H9 (cell line): Measurements from ENCODE around the gene PDE4A. TPM values are rescaled to one million over a fixed set of nuclear protein-coding genes. Genes with fewer than 3 reads are reported as not detected.

Source experiments
- DNase-seq: peaks from one replicate; pipeline ENCODE4 v3.0.0-alpha.2; 2017
- H2AFZ ChIP-seq: one replicate; pipeline ENCODE4 v1.6.1; 2013; ENCODE audit warnings: mild to moderate bottlenecking, low read length, control low read depth, moderate library complexity
- H2AK5ac ChIP-seq: 2 replicates; pipeline ENCODE4 v1.6.1; 2013; ENCODE audit warnings: low read length, control low read depth, mixed read lengths; ENCODE audit not compliant: insufficient read length
- H2BK120ac ChIP-seq: one replicate; pipeline ENCODE4 v1.6.1; 2013; ENCODE audit warnings: low read depth, mild to moderate bottlenecking, low read length, control low read depth, inconsistent platforms; ENCODE audit not compliant: poor library complexity, severe bottlenecking
- H2BK12ac ChIP-seq: 2 replicates; pipeline ENCODE4 v1.6.1; 2013; ENCODE audit warnings: low read length, control low read depth, mixed read lengths, low read depth; ENCODE audit not compliant: insufficient read length
- H2BK15ac ChIP-seq: 2 replicates; pipeline ENCODE4 v1.6.1; 2013; ENCODE audit warnings: low read depth, low read length, control low read depth
- H2BK20ac ChIP-seq: one replicate; pipeline ENCODE4 v1.6.1; 2013; ENCODE audit warnings: low read depth, mild to moderate bottlenecking, low read length, control low read depth, inconsistent platforms; ENCODE audit not compliant: poor library complexity, severe bottlenecking
- H2BK5ac ChIP-seq: 2 replicates; pipeline ENCODE4 v1.6.1; 2013; ENCODE audit warnings: low read length, control low read depth, mixed read lengths; ENCODE audit not compliant: insufficient read length
- H3K14ac ChIP-seq: 2 replicates; pipeline ENCODE4 v1.6.1; 2013; ENCODE audit warnings: low read length, control low read depth; ENCODE audit not compliant: insufficient read depth
- H3K18ac ChIP-seq: 2 replicates; pipeline ENCODE4 v1.6.1; 2013; ENCODE audit warnings: low read depth, mild to moderate bottlenecking, mixed read lengths, low read length, control low read depth; ENCODE audit not compliant: insufficient read length
- H3K23ac ChIP-seq: 2 replicates; pipeline ENCODE4 v1.6.1; 2013; ENCODE audit warnings: low read length, control low read depth, mixed read lengths, low read depth; ENCODE audit not compliant: insufficient read length
- H3K23me2 ChIP-seq: 2 replicates; pipeline ENCODE4 v1.6.1; 2013; ENCODE audit warnings: low read depth, mild to moderate bottlenecking, mixed read lengths, low read length, control low read depth; ENCODE audit not compliant: insufficient read length, poor library complexity, severe bottlenecking
- H3K27ac ChIP-seq: 2 replicates; pipeline ENCODE4 v1.5.1; 2013; ENCODE audit warnings: low read length, control low read depth, mixed read lengths, low read depth; ENCODE audit not compliant: insufficient read length
- H3K27me3 ChIP-seq: 2 replicates; pipeline ENCODE4 v1.6.1; 2013; ENCODE audit warnings: low read length, control low read depth, inconsistent platforms; ENCODE audit not compliant: insufficient read depth
- H3K4ac ChIP-seq: 2 replicates; pipeline ENCODE4 v1.6.1; 2013; ENCODE audit warnings: low read depth, mild to moderate bottlenecking, control low read depth, inconsistent platforms, low read length, moderate library complexity
- H3K4me1 ChIP-seq: 2 replicates; pipeline ENCODE4 v1.6.1; 2013; ENCODE audit warnings: low read length, control low read depth, inconsistent platforms; ENCODE audit not compliant: insufficient read depth
- H3K4me2 ChIP-seq: 2 replicates; pipeline ENCODE4 v1.6.1; 2013; ENCODE audit warnings: low read length, control low read depth, mixed read lengths; ENCODE audit not compliant: insufficient read length, insufficient read depth
- H3K56ac ChIP-seq: 2 replicates; pipeline ENCODE4 v1.6.1; 2013; ENCODE audit warnings: low read depth, mild to moderate bottlenecking, mixed read lengths, low read length, control low read depth; ENCODE audit not compliant: insufficient read length
- H3K79me1 ChIP-seq: 2 replicates; pipeline ENCODE4 v1.6.1; 2013; ENCODE audit warnings: low read depth, mild to moderate bottlenecking, moderate library complexity, low read length, control low read depth, inconsistent platforms; ENCODE audit not compliant: insufficient read depth, poor library complexity, severe bottlenecking
- H3K79me2 ChIP-seq: 2 replicates; pipeline ENCODE4 v1.6.1; 2013; ENCODE audit warnings: low read length, control low read depth, inconsistent platforms; ENCODE audit not compliant: insufficient read depth
- H3K9ac ChIP-seq: 2 replicates; pipeline ENCODE4 v1.6.1; 2013; ENCODE audit warnings: low read length, control low read depth, mixed read lengths; ENCODE audit not compliant: insufficient read length; ENCODE audit errors: extremely low read depth
- H3K9me3 ChIP-seq: one replicate; pipeline ENCODE4 v1.6.1; 2013; ENCODE audit warnings: low read depth, low read length, inconsistent platforms; ENCODE audit not compliant: control insufficient read depth
- H3T11ph ChIP-seq: one replicate; pipeline ENCODE4 v1.6.1; 2013; ENCODE audit warnings: mild to moderate bottlenecking, low read length, control low read depth, inconsistent platforms
- H4K20me1 ChIP-seq: one replicate; pipeline ENCODE4 v1.6.1; 2013; ENCODE audit not compliant: control insufficient read depth, insufficient read length, insufficient read depth
- H4K5ac ChIP-seq: 2 replicates; pipeline ENCODE4 v1.6.1; 2013; ENCODE audit warnings: low read depth, mild to moderate bottlenecking, mixed read lengths, low read length, control low read depth; ENCODE audit not compliant: insufficient read length
- H4K8ac ChIP-seq: replicated peaks from 2 replicates; pipeline ENCODE4 v1.6.1; 2013; ENCODE audit warnings: low read length, control low read depth, mixed read lengths, low read depth; ENCODE audit not compliant: insufficient read length
- H4K91ac ChIP-seq: 2 replicates; pipeline ENCODE4 v1.6.1; 2013; ENCODE audit warnings: low read depth, mild to moderate bottlenecking, moderate library complexity, mixed read lengths, low read length, control low read depth; ENCODE audit not compliant: insufficient read length
- H3K27ac Mint-ChIP-seq, 3 experiments: 2 replicates in 2 of 3; 3 replicates in 1 of 3; pipeline ENCODE4 v1.8.0; 2020 to 2021; ENCODE audit warnings: mixed read lengths in 3 of 3, mild to moderate bottlenecking in 1 of 3, moderate library complexity in 1 of 3
- H3K27me3 Mint-ChIP-seq: 2 replicates; pipeline ENCODE4 v1.8.0; 2021; ENCODE audit warnings: low read depth, mild to moderate bottlenecking, moderate library complexity, mixed read lengths
- H3K36me3 Mint-ChIP-seq, 3 experiments: 2 replicates in 2 of 3; 3 replicates in 1 of 3; pipeline ENCODE4 v1.8.0; 2020 to 2021; ENCODE audit warnings: low read depth in 3 of 3, mixed read lengths in 3 of 3; ENCODE audit not compliant: insufficient read depth in 1 of 3
- H3K4me1 Mint-ChIP-seq, 2 experiments: 2 replicates each; pipeline ENCODE4 v1.8.0; 2020; ENCODE audit warnings: mixed read lengths in 2 of 2
- H3K4me3 Mint-ChIP-seq, 2 experiments: 2 replicates in 1 of 2; 3 replicates in 1 of 2; pipeline ENCODE4 v1.8.0; 2020 to 2021; ENCODE audit warnings: mild to moderate bottlenecking in 2 of 2, mixed read lengths in 2 of 2, moderate library complexity in 1 of 2
- H3K9me3 Mint-ChIP-seq, 2 experiments: 2 replicates in 1 of 2; 3 replicates in 1 of 2; pipeline ENCODE4 v1.8.0; 2020; ENCODE audit warnings: mild to moderate bottlenecking in 2 of 2, mixed read lengths in 2 of 2, moderate library complexity in 1 of 2
- CTCF ChIP-seq: fragments of 200-600 bp; sonication (generic); conservative IDR thresholded peaks from 3 replicates; pipeline ENCODE4 v1.8.0; 2021; ENCODE audit warnings: antibody characterized with exemption, mild to moderate bottlenecking
- WGBS: extraction: QIAGEN DNeasy Blood & Tissue Kit; methylation state at CpG from one replicate; pipeline ENCODE4 v1.1.7; 2013; ENCODE audit warnings: missing lambda C conversion rate, low lambda C conversion rate, mixed read lengths; ENCODE audit not compliant: insufficient read length; ENCODE audit errors: extremely low coverage; 5-methylcytosine and 5-hydroxymethylcytosine counted together
- total RNA-seq: library from RNA; stranded (reverse); gene quantifications from 2 replicates; pipeline ENCODE4 v1.2.1, GENCODE V29; 2021

The PDE4A gene
- total RNA-seq, 1 experiment from 2014 or later, result 8.5 TPM

- no peaks in the 10 kb centered on the region for H3K9me3 ChIP-seq
- H2BK20ac ChIP-seq, result no peak overlapping the region
- H2BK12ac ChIP-seq, result no peak overlapping the region
- Mint-ChIP-seq H3K4me3 (peak overlapping the region in 1 of 2 experiments; percentile 3; a peak in 1 of 5 replicates), H3K27ac (no peak overlapping the region), H3K4me1 (peaks cover 28 to 37% of the 10 kb centered on the region in 2 experiments), H3K9me3 (no peaks in the 10 kb centered on the region; a peak in 1 of 5 replicates), H3K36me3 (no peaks in the 10 kb centered on the region), H3K27me3 (peaks cover 94% of the 10 kb centered on the region)
- no peak overlapping the region for H2AFZ ChIP-seq
- no peaks in the 10 kb centered on the region for H3K79me1 ChIP-seq
- H2AK5ac ChIP-seq, result no peak overlapping the region
- H3K18ac ChIP-seq, result no peak overlapping the region
- no peak overlapping the region for H4K8ac ChIP-seq
- no peak overlapping the region for H2BK15ac ChIP-seq
- H3K4ac ChIP-seq, result no peak overlapping the region
- H3K14ac ChIP-seq, result no peak overlapping the region
- no peak overlapping the region for H4K5ac ChIP-seq
- H3K56ac ChIP-seq, result no peak overlapping the region
- H3K27ac ChIP-seq, result no peak overlapping the region
- no peak for TF ChIP-seq CTCF
- no peak overlapping the region for H3T11ph ChIP-seq
- H3K27me3 ChIP-seq, result peaks cover 58% of the 10 kb centered on the region
- H3K4me1 ChIP-seq, result peaks cover 2% of the 10 kb centered on the region; the same call in 1 of the 2 replicates
- no peak overlapping the region for H3K23ac ChIP-seq
- no peak for DNase-seq
- no peaks in the 10 kb centered on the region for H4K20me1 ChIP-seq
- no peak overlapping the region for H2BK5ac ChIP-seq
- no peaks in the 10 kb centered on the region for H3K79me2 ChIP-seq
- H3K4me2 ChIP-seq, result no peak overlapping the region
- H4K91ac ChIP-seq, result no peak overlapping the region
- WGBS, result no CpG with 5 or more reads among the region's 4 CpGs
- H3K9ac ChIP-seq, result no peak overlapping the region
- no peak overlapping the region for H2BK120ac ChIP-seq
- peaks cover 15% of the 10 kb centered on the region for H3K23me2 ChIP-seq
Observed at GRCh38 chr19:10422046-10422461, 1.7 kb downstream of the PDE4A start.
